ENCODE results near the gene HOOK1.
"Not testable (repeated sequence)": the region's sequence is repeated elsewhere in the genome, so short reads cannot be mapped to it uniquely, and the experiment has no call there.

Gene HOOK1

DNA sequence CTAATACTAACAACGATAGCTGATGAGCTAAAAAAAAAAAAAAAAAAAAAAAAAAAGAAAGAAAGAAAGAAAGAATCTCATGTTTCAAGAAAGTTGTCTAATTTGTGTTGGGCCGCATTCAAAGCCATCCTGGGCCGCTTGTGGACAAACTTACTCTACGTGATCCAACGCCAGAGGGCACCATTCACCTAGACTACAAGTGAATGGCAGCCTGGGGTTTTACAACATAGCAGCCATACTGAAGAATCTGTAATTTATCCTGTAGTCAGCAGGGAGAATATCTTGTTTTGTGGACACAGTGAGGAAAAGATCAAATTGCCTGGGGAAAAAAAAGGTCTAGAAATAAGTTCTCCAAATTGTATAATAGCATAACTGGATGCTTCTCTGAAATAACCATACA lies 64.8 kb downstream of the HOOK1 start:
- DNase-seq (ENCODE audit: low read depth), result peak; percentile 11
- no peak overlapping the region for H3K4me3 ChIP-seq (ENCODE audit: low read depth, low read length)

DNA sequence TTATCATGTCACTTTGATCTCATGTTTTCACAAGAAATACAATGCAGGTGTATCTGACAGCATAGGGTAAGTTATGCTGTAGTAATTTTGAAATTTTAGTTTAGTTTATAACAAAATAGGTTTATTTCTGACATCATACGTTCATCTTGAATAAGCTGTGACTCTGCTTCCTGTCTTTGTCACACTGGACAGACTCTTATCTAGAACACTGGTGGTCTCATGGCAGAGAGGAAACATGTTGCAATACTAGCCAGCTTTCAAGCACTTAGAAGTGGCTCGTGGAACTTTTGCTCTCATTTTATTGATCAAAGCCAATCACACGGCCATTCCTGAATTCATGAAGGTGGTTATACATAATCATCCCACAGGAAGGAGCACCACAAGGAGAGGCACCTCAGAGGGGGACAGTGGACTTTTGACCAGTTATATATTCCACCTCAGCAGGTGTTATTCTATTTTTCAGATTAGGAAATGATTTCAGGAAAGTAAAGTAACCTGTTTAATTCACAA lies 65.3 kb downstream of the HOOK1 start:
- no peak for DNase-seq (ENCODE audit: low read depth)
- no peak overlapping the region for H3K4me3 ChIP-seq (ENCODE audit: low read depth, low read length)

DNA sequence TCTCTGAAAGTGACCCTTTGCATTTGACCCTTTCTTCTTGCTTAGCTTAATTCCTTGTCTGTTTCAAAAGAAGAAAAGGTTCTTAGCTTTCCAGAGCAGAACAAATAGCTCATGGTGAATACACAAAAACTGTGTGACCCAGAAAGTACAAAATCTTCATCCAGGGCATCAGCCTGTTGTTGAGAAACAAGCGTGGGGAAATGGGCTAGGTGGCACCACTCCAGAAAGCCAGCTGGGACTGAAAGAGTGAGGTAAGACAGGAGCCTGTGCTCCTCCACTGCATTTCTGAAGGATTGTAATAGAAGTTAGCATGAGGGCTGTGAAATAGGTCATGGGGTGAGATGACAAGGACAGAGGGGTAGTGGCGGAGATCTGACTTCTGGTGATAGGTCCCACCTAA lies 66.0 kb downstream of the HOOK1 start:
- no peak for DNase-seq (ENCODE audit: low read depth)

DNA sequence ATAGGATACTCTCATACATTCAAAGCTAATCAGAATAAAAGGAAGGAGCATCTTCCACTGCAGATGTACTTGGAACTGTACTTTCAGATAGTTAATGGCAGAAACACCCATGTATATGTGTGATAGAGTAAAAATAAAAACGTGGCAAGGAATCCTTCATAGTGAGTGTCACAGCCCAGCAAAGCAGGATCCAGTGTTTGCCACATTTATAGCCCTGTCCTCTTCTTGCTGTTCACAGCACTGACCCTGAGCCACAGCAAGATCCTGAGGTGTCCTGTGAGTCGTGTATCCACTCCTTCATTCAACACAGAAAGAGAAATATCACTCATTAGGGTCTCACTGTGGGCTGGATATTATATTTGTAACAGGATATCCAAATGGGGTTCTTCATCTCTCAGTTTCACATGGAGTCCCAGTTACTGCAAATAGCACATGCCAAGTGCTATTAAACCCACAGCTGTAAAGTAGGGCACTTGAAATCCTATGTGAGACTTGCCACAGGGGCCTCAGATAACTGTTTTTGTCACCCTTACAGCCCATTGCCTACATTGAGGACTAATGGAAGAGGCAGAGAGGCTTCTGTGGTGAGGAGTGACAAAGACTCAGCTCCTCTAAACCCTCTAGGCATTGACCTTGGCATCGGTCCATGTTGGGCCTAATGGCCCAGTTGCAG lies 70.5 kb downstream of the HOOK1 start:
- H3K4me3 ChIP-seq (ENCODE audit: low read depth, low read length), result no peak overlapping the region
- no peak for DNase-seq (ENCODE audit: low read depth)

More for the DNA sequence above, 66.0 kb downstream of the HOOK1 start:
- H3K4me3 ChIP-seq (ENCODE audit: low read depth, low read length), result no peak overlapping the region

DNA sequence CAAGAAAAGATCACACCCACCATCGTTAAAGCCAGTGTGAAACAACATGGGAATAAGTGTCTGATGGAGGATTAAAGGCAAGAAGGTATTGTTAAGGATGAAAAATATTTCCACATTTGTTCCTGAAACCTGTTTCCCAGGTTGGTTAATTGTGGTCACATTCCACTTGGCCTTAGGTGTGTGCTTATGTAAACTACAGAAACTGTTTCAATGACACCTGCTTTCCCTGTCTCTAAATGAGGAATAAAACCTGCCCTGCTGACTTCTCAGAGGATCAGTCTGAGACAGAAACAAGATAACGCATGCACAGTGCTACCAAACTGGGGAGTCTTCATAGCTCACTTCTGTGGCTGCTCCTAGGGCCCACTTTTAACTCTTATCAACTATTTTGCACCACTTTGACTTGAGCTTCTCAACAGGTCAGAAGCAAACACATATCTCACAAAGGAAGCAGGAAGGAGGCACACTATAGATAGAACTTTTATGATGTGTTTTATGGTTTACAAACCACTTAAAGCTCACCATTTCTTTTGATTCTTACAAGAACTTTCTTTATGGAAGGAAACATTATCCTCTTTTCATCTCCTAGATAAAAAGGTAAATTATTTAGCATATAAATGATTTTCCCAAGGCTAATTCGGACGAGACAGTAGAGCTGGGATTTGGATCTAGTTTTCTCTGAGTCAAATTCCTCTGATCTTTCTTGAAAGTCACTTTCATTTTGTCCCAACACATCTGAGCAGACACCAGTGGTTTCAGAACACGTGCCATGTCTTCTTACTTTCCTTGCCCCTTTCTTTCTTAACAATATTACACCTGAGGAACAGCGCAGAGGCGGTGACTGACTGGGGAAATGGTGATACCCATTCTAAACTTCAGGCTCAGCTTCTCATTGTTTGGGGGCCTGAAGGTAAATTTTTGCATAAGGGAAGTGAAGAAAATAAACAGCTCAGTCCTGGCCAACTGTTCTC lies 78.4 kb downstream of the HOOK1 start:
- no peak for DNase-seq (ENCODE audit: low read depth)
- H3K4me3 ChIP-seq (ENCODE audit: low read depth, low read length), result no peak overlapping the region

DNA sequence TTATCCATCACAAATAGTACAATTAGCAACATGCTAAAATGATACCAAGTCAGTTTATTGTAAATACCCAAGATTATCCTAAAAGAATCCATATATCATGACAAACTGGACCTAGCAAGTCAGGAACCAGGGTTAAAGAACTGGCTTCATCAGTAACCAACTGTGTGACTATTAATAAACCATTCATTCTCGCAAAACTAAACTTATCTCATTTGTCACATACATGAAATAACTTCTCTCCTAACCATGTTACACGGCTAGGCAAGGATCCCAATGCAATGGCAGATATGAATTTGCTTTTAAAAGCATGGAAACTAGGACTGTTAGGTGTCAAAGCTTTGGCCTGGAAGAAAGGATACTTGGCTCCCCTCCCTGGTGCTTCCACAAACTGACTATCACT lies 82.4 kb downstream of the HOOK1 start:
- DNase-seq (ENCODE audit: low read depth), result no peak
- H3K4me3 ChIP-seq (ENCODE audit: low read depth, low read length), result no peak overlapping the region

DNA sequence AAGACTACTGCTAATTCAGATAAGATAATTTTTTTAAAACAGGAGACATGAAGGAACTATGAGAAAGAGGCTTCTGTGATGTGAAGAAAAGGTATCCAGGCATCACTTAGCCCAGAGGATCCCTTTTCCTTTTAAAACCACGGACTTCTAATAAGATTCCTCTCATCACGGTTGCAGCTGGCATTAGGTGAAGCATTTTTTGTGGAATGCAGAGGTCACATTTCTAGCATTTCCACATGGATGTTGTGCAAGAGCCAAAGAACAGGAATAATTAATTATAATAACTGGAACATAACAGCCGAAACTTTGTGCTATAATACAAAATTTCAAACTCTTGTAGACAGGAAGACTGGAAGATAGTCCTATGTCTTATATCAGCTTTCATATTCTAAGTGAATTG lies 84.2 kb downstream of the HOOK1 start:
- no peak for DNase-seq (ENCODE audit: low read depth)
- no peak overlapping the region for H3K4me3 ChIP-seq (ENCODE audit: low read depth, low read length)

DNA sequence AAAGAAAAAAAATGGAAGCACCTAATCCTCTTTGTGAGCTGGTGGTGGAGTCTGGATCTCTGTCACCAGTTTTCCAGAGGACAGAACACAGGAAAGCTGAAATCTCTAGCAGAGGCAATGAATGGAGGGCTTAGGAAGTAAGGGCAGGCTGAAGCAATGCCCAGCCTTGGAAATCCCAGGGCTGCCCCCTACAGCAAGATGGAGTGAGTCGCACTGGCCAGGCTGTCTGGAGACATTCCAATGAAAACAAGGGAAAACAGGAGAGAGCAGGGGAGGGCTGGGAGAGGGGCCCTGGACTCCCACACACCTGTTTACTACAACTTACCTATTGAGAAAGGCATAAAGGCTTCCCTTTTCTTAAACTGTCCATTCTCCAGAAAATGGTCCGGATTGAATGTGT lies 85.9 kb downstream of the HOOK1 start:
- DNase-seq (ENCODE audit: low read depth), result no peak
- no peak overlapping the region for H3K4me3 ChIP-seq (ENCODE audit: low read depth, low read length)

DNA sequence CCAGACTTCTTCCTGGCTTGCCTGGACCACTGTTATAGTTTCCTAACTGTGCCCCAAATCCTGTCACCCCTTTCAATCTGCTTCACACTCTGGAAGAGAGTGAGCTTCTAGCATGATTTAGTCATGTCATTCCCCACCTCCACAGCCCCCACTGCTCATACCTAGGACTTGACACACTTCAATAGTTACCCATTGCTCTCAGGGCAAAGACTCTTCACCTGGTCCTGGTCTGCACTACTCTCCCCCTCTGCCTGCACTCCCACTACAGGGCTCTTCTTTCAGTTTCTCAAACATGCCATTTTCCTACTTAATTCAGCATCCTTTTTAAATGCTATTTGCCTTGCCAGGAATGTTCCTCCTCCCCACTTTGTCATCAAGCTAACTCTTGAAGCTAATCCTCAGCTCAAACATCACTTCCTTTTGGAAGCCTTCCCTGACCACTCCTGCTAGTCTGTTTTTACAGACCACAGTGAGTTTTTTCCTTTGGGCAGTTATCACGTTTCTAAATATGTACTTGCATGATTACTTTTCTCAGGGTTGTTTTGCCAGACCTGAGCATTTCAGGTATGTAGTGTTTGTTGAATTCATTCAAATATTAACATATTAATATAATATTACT lies 87.1 kb downstream of the HOOK1 start:
- no peak overlapping the region for H3K4me3 ChIP-seq (ENCODE audit: low read depth, low read length)
- DNase-seq (ENCODE audit: low read depth), result no peak

DNA sequence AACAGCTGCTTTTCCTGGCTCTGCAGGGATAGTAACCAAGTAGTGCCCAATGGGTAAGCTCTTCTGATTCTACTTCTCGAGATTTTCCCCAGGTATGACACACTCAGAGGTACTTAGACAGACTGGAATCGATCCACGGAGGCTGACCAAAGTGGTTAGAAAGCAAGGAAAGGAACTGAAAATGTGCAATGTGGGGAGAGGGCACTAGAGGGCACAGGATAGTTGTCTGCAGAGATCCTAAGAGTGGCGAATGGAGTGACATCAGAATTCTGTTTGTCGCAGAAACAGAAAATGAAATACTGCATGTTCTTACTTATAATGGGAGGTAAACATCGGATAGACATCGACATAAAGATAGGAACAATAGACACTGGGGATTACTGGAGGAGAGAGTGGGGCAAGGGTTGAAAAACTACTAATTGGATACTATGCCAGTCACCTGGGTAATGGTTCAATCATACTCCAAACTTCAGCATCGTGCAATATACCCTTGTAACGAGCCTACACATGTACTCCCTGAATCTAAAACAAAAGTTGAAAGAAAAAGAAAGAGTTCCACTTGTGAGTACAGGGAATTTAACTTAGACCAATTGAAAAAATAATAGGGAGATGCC lies 88.5 kb downstream of the HOOK1 start:
- no peak overlapping the region for H3K4me3 ChIP-seq (ENCODE audit: low read depth, low read length)
- DNase-seq (ENCODE audit: low read depth), result no peak

DNA sequence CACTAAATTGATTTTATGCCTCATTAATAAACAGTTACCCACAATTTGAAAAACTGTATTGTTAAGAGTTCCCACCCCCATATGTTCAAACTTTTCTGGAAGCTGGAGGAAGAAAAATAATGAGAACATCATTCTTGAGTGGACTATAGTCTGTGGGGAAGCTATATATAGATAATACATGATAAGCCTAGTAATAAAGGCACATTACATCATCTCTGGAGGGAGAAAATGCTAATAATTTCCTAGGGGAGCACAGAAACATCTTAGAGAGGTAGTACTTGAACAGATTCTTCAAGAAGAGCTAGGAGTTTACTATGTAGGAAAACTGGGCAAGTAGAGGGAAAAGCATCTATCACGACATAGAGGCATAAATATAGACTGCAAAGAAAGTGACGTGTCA lies 92.2 kb downstream of the HOOK1 start:
- DNase-seq (ENCODE audit: low read depth), result no peak
- H3K4me3 ChIP-seq (ENCODE audit: low read depth, low read length), result no peak overlapping the region

DNA sequence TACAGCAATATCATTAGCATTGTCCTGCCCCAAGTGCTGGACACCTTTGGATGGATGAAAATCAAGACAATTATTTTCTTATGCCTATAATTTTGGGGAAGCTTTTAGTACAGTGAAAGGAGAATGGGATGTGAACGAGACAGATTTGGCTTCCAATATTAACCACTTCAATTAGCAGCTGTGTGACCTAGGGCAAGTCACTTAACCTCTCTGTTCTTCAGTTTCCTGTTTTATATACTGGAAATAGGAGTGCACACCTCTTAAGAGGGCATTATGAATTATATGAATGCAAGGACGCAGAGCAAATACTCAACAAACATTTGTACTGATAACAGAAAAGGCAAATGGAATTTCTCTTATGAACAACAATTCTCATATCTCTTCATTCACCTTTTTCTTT lies 93.3 kb downstream of the HOOK1 start:
- DNase-seq (ENCODE audit: low read depth), result no peak
- H3K4me3 ChIP-seq (ENCODE audit: low read depth, low read length), result no peak overlapping the region

DNA sequence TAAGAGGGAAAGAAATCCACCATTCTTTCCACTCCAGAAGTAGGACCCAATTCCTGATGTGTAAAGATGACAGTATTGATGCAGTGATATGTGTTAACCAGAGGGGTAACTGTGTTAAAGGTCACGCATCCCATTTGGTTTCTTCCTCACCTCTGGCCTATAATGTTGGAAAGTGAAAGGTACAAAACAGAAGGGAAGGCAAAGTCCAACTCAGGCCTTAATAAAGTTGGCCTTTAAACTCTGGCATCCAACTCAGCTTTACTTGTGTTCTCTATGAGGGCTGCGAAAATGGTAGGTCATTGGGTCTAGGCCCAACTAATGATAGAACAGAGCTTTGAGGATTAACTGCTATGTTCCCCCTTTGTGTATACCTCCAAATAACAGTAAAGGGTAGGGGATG lies 93.9 kb downstream of the HOOK1 start:
- H3K4me3 ChIP-seq (ENCODE audit: low read depth, low read length), result no peak overlapping the region
- DNase-seq (ENCODE audit: low read depth), result no peak

DNA sequence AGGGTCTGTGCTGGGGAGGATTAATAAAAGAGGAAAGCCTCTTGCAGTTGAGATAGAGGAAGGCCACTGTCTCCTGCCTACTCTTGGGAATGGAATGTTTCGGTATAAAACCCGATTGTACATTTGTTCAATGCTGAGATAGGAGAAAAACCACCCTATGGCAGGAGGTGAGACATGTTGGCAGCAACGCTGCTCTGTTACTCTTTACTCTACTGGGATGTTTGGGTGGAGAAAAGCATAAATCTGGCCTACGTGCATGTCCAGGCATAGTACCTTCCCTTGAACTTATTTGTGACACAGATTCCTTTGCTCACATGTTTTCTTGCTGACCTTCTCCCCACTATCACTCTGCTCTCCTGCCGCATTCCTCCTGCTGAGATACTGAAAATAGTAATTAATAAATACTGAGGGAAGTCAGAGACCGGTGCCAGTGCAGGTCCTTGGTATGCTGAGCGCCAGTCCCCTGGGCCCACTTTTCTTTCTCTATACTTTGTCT lies 100.1 kb downstream of the HOOK1 start:
- H3K4me3 ChIP-seq (ENCODE audit: low read depth, low read length); DNase-seq (ENCODE audit: low read depth): not testable (repeated sequence)

DNA sequence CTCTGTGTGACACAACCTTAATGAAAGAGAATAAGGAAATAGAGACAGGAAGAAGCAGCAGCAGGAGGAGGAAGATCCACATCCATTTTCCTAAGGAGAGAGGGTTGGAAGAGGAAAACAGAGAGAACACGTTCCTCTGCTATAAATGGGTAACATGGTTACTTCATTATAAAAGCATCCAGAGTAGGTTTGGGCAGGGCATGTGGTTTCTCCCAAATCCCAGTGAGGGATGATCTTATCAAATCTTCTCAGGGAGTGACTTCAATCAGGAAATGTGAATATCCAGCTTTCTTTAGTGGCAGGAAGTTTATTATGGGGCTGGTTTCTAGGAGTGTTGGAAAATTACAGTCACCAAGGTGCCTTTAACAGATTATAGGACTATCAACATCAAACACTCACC lies 100.8 kb downstream of the HOOK1 start:
- no peak overlapping the region for H3K4me3 ChIP-seq (ENCODE audit: low read depth, low read length)
- DNase-seq (ENCODE audit: low read depth), result no peak

DNA sequence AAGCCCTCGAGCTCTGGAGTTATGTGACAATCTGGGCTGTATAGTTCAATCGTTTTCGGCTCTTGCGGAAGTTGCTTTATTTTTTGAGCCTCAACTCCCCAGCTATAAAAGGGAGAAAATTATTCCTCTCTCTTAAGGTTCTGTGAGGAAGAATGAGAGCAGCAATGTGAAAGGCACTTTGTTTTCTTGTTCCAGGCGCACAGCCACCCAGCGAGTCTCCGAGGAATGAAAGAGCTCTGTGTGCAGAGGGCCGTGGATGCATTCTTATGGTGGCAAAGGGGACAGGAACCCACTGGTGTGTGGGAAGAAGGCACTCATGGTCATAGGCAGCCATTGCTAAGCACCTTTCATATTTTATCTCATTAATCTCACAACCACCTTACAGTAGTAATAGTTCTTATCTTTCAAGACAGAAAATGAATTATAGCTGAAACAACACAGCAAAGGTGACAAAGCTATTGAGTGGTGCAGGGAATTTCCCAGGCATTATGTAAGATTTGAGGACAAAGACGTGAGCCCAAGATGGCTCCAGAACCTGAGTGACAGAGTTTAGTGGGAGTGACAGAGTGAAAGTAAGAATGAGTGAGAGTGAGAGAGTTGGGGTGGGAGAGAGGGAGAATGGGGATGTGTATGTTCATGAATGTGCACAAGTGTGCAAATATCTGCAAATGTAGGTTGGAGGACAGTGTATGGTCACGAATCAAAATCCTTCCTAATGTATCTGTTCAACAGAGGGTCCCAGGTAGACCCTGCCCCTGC lies 102.5 kb downstream of the HOOK1 start:
- DNase-seq (ENCODE audit: low read depth), result no peak
- no peak overlapping the region for H3K4me3 ChIP-seq (ENCODE audit: low read depth, low read length)

DNA sequence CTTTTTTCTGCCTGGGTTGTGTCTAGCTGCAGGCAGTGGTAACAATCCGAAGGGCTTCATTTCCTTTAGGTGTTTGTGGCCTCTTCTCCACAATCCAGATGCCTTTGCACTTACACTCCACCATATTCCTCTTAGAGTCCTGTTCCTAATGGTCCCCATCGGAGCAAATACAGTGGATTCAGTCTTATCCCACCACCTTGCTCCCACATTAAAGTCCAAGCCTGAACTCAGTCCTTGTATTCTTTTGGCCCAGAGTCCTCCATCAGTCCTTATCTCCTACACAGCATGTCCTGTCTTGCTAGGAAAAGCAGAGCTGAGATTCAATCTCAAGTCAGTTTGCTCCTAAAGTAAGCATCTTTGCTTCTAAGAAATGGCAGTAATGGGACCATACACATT lies 103.0 kb downstream of the HOOK1 start:
- DNase-seq (ENCODE audit: low read depth), result no peak
- no peak overlapping the region for H3K4me3 ChIP-seq (ENCODE audit: low read depth, low read length)

DNA sequence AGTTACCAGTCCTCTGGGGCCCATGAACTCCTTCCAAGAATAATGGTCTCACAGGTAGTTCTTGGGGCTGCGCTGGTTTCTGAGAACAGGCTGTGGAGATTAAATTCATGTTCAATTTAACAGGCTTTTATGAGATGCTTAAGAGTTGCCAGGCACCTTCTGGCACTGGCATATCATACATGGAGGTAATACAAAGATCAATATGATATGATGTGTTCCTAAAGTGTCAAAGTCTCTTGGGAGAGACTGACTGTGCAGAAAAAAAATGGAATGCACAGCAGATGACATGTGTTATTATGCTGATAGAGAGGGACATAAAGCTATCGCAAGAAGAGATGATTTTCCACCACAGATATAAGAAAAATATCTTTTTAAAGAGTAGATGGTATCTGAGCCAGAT lies 105.0 kb downstream of the HOOK1 start:
- H3K4me3 ChIP-seq (ENCODE audit: low read depth, low read length), result no peak overlapping the region
- DNase-seq (ENCODE audit: low read depth), result no peak
